NCI-H82 (cell line): ENCODE measurements around the gene MIER1.
"Not testable (repeated sequence)": the region's sequence is repeated elsewhere in the genome, so short reads cannot be mapped to it uniquely, and the experiment has no call there.

Source experiments
- DNase-seq: peaks from one replicate; lab custom pipeline; 2025; lab: John Stamatoyannopoulos, UW

The MIER1 gene

DNA sequence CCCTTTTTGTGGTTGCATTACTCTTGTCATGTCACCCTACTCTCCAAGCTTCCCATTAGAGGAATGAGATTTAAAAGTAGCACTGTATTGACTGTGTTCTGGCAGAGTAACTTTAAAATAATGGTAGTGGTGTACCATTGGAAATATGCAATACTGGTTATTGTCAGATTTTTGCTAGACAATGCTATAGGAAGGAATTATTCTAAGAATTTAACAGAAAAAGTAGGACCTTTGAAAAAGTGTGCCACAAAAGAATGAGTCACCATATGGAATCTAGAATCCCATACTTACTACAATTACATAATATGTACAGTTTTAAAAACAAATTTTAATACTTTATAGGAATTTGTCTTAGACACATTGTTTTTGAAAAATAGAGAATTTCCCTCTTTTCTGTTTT is 13.8 kb downstream of the MIER1 start:
- no peak for DNase-seq

- no peak for DNase-seq
Measured at GRCh38 chr1:66940981-66941380, 16.2 kb downstream of the MIER1 start.

- peak; percentile 14 for DNase-seq
Measured at GRCh38 chr1:66943361-66943969, 18.7 kb downstream of the MIER1 start.

DNA sequence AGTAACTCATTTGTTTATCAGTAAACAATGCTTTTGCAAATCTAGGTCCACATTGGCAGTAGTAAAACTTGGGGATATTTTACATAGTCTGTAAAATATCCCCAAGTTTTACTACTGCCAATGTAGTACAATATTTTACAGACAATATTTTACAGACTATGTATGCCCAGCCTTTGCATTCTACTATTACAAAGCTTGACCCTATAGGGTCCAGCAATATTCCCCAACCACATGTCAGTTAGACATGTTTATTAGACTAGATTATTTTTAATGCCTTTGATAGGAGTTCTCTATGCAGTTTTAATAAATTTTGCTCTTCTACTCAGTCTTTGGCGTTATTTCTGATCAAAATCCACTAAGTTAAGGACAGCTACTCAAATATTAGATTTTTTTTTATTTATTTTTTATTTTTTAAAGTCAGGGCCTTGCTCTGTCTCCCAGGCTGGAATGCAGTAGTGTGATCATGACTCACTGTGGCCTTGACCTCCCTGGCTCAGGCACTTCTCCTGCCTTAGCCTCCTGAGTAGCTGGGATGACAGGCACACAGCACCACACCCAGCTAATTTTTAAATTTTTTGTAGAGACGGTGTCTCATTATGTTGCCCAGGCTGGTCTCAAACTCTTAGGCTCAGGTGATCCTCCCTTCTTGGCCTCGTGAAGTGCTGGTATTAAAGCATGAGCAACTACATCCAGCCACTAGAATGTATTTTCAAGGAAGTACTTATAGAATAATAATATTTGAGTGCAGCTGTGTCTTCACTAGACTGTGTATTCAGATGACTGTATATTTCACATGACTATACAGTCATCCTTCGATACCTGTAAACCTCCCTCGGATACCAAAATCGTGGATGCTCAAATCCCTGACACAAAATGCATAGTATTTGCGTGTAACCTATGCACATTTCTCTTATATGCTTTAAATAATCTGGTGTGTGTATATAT is 19.8 kb downstream of the MIER1 start:
- DNase-seq = no peak

DNA sequence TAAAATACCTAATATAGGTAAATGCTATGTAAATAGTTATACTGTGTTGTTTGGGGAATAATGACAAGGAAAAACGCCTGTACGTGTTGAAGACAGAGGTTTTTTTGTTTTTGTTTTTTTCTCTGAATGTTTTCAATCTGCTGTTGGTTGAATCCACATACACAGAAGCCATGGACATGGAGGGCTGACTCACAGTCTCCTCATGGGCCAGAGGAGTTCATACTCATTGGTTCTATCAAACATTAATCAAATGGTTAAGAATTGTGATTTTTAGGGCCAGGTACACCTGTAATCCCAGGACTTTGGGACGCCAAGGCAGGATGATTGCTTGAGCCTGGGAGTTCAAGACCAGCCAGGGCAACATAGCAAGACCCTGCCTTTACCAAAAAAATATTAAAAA is 20.5 kb downstream of the MIER1 start:
- DNase-seq = no peak

- DNase-seq = no peak
Measured at GRCh38 chr1:66947267-66947666, 22.5 kb downstream of the MIER1 start.

GRCh38 chr1:66951513-66951912 is 26.7 kb downstream of the MIER1 start:
- DNase-seq = no peak

DNA sequence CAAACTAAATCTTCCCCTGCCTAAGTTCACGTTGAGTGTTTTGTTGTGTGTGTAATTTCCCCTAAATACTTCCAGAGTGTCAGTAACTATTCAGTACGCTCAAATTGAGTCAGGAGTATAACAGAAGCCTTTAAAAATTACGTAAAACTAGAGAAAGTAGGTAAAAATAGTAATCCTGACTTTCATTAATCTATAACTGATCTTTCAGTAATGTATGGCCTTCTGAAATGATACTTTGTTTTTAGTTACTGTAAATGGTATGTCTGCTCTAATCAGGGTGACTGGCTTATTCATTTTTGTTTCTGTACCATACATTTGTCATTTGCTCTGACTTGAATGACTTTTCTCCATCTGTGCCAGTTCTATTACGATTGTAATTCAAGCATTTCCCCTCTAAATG is 29.4 kb downstream of the MIER1 start:
- DNase-seq = no peak

DNA sequence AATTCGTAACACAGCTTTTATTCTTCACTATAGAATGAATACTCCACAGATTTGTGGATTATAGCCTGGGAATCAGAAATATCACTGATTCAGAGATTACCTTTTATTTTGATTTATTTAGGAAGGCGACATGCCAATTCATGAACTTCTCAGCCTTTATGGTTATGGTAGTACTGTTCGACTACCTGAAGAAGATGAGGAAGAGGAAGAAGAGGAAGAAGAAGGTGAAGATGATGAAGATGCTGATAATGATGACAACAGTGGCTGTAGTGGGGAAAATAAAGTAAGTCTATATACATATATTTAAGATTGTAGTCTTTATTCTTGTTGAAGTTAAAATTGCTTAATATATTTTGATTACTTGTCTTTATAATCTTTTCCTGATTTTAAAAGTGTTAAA is 33.1 kb downstream of the MIER1 start:
- DNase-seq = no peak

DNA sequence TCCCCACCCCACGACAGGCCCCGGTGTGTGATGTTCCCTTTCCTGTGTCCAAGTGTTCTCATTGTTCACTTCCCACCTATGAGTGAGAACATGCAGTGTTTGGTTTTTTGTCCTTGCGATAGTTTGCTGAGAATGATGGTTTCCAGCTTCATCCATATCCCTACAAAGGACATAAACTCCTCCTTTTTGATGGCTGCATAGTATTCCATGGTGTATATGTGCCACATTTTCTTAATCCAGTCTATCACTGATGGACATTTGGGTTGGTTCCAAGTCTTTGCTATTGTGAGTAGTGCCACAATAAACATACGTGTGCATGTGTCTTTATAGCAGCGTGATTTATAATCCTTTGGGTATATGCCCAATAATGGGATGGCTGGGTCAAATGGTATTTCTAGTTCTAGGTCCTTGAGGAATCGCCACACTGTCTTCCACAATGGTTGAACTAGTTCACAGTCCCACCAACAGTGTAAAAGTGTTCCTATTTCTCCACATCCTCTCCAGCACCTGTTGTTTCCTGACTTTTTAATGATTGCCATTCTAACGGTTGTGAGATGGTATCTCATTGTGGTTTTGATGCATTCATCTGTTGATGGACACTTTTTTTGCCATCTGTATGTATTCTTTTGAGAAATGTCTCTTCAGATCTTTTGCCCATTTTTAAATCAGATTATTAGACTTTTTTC is 41.5 kb downstream of the MIER1 start:
- not testable (repeated sequence) for DNase-seq

DNA sequence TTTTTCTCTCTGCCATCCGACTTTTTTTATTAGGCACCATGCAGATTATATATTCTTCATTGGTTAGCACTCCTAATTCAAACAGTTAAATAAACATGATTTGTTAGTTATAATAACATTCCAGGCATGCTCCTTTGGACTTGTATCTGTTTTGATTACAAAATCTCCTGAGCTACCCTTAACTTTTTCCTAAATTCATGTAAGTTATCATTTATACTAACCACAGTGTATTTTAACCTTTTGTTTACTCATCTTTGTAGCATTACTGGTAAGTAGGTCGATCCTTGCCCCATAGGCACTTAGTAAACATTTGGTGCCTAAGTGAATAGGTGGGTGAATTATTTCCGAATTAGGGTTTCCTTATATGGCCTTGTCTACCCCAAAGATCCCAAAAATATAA is 43.8 kb downstream of the MIER1 start:
- DNase-seq = no peak

- no peak for DNase-seq
Measured at GRCh38 chr1:66978201-66978600, 53.4 kb downstream of the MIER1 start.

GRCh38 chr1:66979621-66980020 is 54.8 kb downstream of the MIER1 start:
- not testable (repeated sequence) for DNase-seq

DNA sequence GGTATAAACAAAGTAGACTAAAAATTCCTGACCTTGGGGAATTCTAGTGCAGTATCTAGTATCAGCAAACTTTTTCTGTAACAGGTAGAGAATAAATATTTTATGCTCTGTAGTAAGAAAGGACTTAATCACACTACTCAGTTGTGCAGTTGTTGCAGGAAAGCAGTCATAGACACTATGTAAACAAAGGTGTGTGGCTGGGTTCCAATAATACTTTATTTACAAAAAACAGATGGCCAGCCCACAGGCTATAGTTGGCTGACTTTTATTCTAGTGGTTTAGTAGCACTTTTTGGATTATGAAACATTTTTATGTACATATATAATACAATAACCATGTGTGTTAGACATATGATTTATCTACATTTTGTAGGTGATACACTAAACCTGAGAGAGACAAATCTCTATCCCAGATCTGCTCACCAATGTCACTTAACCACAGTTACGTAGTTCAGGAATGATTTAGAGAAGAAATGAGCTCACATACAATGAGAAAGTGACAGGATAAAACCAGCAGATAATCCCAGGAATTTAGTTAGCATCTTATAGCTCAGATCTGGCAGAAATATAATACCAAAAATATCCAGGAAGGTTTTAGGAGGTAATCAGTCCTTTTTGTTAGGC is 56.1 kb downstream of the MIER1 start:
- DNase-seq = peak; percentile 5

DNA sequence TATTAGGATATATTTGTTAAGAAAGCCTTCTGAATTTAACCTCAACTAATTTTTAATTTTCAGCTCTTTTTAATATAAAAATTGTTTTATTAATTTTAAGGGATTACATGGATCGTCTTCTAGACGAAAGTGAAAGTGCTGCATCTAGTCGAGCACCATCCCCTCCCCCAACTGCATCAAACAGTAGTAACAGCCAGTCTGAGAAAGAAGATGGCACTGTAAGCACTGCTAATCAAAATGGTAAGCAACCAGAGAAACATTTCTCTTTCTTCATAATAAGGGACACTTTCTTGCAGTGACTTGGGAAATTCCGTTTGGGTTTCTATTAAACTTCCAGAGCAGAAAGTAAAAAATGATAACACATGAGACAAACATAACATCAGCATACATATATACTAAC is 56.9 kb downstream of the MIER1 start:
- no peak for DNase-seq

DNA sequence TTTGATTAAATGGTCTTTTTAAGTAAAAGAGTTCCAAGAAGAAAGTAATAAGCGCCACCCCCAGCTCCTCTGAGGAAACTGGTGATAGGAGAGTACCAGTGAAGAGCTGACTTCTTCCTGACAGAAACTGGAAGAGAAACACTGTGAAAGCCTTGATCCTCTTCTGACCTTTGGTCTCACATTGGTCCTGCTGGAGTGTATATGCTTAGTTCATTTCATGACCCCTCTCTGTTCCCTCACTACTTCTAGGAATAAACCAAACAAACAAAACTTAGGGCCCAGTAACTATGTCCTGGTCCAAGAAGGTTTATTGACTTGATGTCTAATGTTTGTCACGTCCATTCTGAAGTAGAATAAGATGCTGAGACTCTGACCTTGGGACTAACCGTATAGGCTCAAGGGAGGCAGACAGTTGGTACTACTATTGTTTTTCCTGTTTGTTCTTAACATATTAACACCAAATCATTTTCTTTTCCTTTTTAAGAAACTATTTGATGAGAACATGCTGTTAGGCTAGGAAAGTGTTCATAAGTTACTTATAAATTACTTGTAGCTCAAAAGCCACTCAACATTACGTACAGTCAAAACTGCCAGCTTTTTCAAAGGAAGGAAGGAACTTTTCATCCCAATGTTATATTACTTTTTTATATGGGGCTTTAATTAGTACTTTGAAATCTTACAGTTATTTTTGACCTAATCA is 57.9 kb downstream of the MIER1 start:
- DNase-seq = no peak

DNA sequence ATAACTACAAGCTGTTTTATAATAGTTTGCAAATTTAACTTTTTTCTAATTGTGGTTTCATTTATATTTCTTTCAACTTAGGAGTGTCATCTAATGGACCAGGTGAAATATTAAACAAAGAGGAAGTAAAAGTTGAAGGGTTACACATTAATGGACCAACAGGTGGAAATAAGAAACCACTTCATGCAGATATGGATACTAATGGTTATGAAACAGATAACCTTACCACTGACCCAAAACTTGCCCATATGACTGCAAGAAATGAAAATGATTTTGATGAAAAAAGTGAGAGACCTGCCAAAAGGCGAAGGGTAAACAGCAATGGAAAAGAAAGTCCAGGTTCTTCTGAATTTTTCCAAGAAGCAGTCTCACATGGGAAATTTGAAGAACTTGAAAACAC is 59.7 kb downstream of the MIER1 start:
- no peak for DNase-seq

GRCh38 chr1:66985835-66986234 is 61.0 kb downstream of the MIER1 start:
- DNase-seq = no peak

- no peak for DNase-seq
Measured at GRCh38 chr1:66993076-66993475, 68.3 kb downstream of the MIER1 start.

- peak; percentile 81 for DNase-seq
Measured at GRCh38 chr1:66996018-66996682, 71.4 kb downstream of the MIER1 start.

- no peak for DNase-seq
Measured at GRCh38 chr1:66998972-66999371, 74.2 kb downstream of the MIER1 start.
